Measurements from ENCODE around the gene TAPBP.

DNA sequence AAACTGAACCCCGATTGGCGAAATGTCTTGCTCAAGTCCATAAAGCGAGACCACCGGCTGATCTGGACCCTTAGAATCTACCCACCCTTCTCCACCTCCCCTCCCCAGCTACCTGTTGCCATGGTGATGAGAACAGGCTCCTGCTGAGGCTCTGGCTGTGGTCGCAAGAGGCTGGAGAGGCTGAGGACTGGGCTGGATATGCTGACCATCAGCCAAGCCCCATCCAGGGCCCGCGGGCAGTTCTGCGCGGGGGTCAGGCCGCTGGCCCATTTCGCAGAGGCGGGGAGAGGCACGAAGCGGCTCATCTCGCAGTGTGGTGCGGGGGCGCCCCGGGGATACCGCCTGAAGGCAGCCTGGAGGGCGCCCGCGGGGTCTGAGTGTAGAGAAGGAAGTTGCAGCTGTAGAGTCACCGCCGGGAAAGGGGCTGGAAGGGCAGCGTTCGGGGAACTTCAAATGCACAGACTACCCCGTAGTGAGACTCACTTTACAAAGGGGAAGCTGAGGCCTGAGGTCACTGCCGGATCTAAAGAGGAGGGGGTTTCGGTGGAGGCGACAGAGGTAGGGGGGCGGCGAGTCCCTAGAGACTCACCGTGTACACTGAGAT lies 671 bp downstream of the TAPBP start:
- TF ChIP-seq, protein P1, sequence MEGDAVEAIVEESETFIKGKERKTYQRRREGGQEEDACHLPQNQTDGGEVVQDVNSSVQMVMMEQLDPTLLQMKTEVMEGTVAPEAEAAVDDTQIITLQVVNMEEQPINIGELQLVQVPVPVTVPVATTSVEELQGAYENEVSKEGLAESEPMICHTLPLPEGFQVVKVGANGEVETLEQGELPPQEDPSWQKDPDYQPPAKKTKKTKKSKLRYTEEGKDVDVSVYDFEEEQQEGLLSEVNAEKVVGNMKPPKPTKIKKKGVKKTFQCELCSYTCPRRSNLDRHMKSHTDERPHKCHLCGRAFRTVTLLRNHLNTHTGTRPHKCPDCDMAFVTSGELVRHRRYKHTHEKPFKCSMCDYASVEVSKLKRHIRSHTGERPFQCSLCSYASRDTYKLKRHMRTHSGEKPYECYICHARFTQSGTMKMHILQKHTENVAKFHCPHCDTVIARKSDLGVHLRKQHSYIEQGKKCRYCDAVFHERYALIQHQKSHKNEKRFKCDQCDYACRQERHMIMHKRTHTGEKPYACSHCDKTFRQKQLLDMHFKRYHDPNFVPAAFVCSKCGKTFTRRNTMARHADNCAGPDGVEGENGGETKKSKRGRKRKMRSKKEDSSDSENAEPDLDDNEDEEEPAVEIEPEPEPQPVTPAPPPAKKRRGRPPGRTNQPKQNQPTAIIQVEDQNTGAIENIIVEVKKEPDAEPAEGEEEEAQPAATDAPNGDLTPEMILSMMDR (IDR thresholded peaks at IDR 0.05; ENCODE audit: borderline replicate concordance, extremely low read depth, low read length, poor library complexity, severe bottlenecking) = no peak
- no peak for TF ChIP-seq EZH2 (IDR thresholded peaks at IDR 0.05; ENCODE audit: borderline replicate concordance, low read depth, low read length, severe bottlenecking)
